Mesodermal cell (in vitro differentiated cells): Measurements from ENCODE around the gene NKIRAS1.
"Not testable (repeated sequence)": the region's sequence is repeated elsewhere in the genome, so short reads cannot be mapped to it uniquely, and the experiment has no call there.

Source experiments
- H3K27ac ChIP-seq: 2 replicates; pipeline ENCODE4 v1.7.0; 2013; ENCODE audit warnings: mild to moderate bottlenecking, low read depth, low read length, moderate library complexity; ENCODE audit not compliant: severe bottlenecking
- H3K36me3 ChIP-seq: 2 replicates; pipeline ENCODE4 v1.7.1; 2013; ENCODE audit warnings: mild to moderate bottlenecking, low read length, moderate library complexity; ENCODE audit not compliant: control insufficient read depth, insufficient read depth
- H3K4me1 ChIP-seq: one replicate; pipeline ENCODE4 v1.7.1; 2013; ENCODE audit warnings: mild to moderate bottlenecking, low read length; ENCODE audit not compliant: insufficient read depth, control insufficient read depth, poor library complexity, severe bottlenecking
- H3K4me3 ChIP-seq: 2 replicates; pipeline ENCODE4 v1.7.0; 2013; ENCODE audit warnings: low read length, control low read depth, mild to moderate bottlenecking; ENCODE audit not compliant: insufficient read depth, poor library complexity, severe bottlenecking; ENCODE audit errors: extremely low read depth
- H3K9me3 ChIP-seq: 2 replicates; pipeline ENCODE4 v1.7.1; 2013; ENCODE audit warnings: mild to moderate bottlenecking, low read length, moderate library complexity; ENCODE audit not compliant: control insufficient read depth
- WGBS, 2 experiments: methylation state at CpG; one replicate each; pipeline ENCODE4 v1.1.5; 2013; ENCODE audit warnings: missing lambda C conversion rate in 2 of 2; ENCODE audit not compliant: insufficient coverage in 2 of 2; 5-methylcytosine and 5-hydroxymethylcytosine counted together

NKIRAS1 gene

GRCh38 chr3:23882487-23882918 lies 34.3 kb downstream of the NKIRAS1 start:
- Histone ChIP-seq H3K4me3 (no peak overlapping the region), H3K9me3 (no peaks in the 10 kb centered on the region), H3K36me3 (peaks cover 21% of the 10 kb centered on the region), H3K4me1 (peaks cover 5% of the 10 kb centered on the region), H3K27ac (no peak overlapping the region)
- WGBS, 2 experiments: 94 to 98% methylated on average over 16 to 27 of the region's 28 CpGs

GRCh38 chr3:23881993-23882392 lies 34.8 kb downstream of the NKIRAS1 start:
- H3K27ac ChIP-seq, H3K4me3 ChIP-seq, H3K9me3 ChIP-seq, H3K4me1 ChIP-seq: not testable (repeated sequence)
- H3K36me3 ChIP-seq: peaks cover 24% of the 10 kb centered on the region
- 94 to 100% methylated on average over 4 of the region's 4 CpGs for WGBS, 2 experiments

GRCh38 chr3:23880703-23881339 lies 36.0 kb downstream of the NKIRAS1 start:
- no peak overlapping the region for H3K27ac ChIP-seq
- WGBS, 2 experiments: 67% methylated on average over 1 of the region's 4 CpGs; no CpG with 5 or more reads in 1 of the 2 experiments
- H3K4me3 ChIP-seq: no peak overlapping the region
- H3K4me1 ChIP-seq: peaks cover 8% of the 10 kb centered on the region
- H3K9me3 ChIP-seq: no peaks in the 10 kb centered on the region
- H3K36me3 ChIP-seq: peaks cover 27% of the 10 kb centered on the region

- Histone ChIP-seq H3K9me3 (no peaks in the 10 kb centered on the region), H3K36me3 (peaks cover 27% of the 10 kb centered on the region), H3K27ac (no peak overlapping the region), H3K4me3 (no peak overlapping the region), H3K4me1 (peaks cover 19% of the 10 kb centered on the region)
- 93 to 100% methylated on average over 2 to 6 of the region's 8 CpGs for WGBS, 2 experiments
These were observed 37.3 kb downstream of the NKIRAS1 start for GRCh38 chr3:23879485-23879884.

GRCh38 chr3:23877329-23877980 lies 39.3 kb downstream of the NKIRAS1 start:
- WGBS, 2 experiments: 92 to 100% methylated on average over 2 of the region's 5 CpGs
- peaks cover 22% of the 10 kb centered on the region for H3K4me1 ChIP-seq
- no peaks in the 10 kb centered on the region for H3K9me3 ChIP-seq
- peaks cover 27% of the 10 kb centered on the region for H3K36me3 ChIP-seq
- no peak overlapping the region for H3K27ac ChIP-seq
- no peak overlapping the region for H3K4me3 ChIP-seq

GRCh38 chr3:23876923-23877322 lies 39.9 kb downstream of the NKIRAS1 start:
- H3K36me3 ChIP-seq: peaks cover 27% of the 10 kb centered on the region
- no peak overlapping the region for H3K27ac ChIP-seq
- no peak overlapping the region for H3K4me3 ChIP-seq
- no peaks in the 10 kb centered on the region for H3K9me3 ChIP-seq
- WGBS, 2 experiments: no CpG with 5 or more reads among the region's 2 CpGs
- H3K4me1 ChIP-seq: peaks cover 22% of the 10 kb centered on the region

GRCh38 chr3:23875113-23875725 lies 41.6 kb downstream of the NKIRAS1 start:
- Histone ChIP-seq H3K36me3 (peaks cover 29% of the 10 kb centered on the region), H3K4me1 (peaks cover 17% of the 10 kb centered on the region), H3K9me3 (no peaks in the 10 kb centered on the region), H3K27ac (no peak overlapping the region), H3K4me3 (no peak overlapping the region)
- 94 to 100% methylated on average over 2 of the region's 4 CpGs for WGBS, 2 experiments

GRCh38 chr3:23874359-23875112 lies 42.3 kb downstream of the NKIRAS1 start:
- 80 to 88% methylated on average over 5 of the region's 6 CpGs for WGBS, 2 experiments
- H3K27ac ChIP-seq: peak overlapping the region; percentile 24
- H3K4me1 ChIP-seq: peaks cover 17% of the 10 kb centered on the region
- H3K4me3 ChIP-seq: no peak overlapping the region
- H3K9me3 ChIP-seq: no peaks in the 10 kb centered on the region
- peaks cover 30% of the 10 kb centered on the region for H3K36me3 ChIP-seq

GRCh38 chr3:23873941-23874340 lies 42.8 kb downstream of the NKIRAS1 start:
- H3K4me3 ChIP-seq: no peak overlapping the region

GRCh38 chr3:23872330-23872729 lies 44.5 kb downstream of the NKIRAS1 start:
- Histone ChIP-seq H3K4me3 (no peak overlapping the region), H3K27ac (no peak overlapping the region), H3K4me1 (peaks cover 17% of the 10 kb centered on the region), H3K36me3 (peaks cover 11% of the 10 kb centered on the region), H3K9me3 (no peaks in the 10 kb centered on the region)
- WGBS, 2 experiments: no CpG with 5 or more reads among the region's 3 CpGs

More at GRCh38 chr3:23873941-23874340, 42.8 kb downstream of the NKIRAS1 start:
- peaks cover 17% of the 10 kb centered on the region for H3K4me1 ChIP-seq
- peak overlapping the region; percentile 24 for H3K27ac ChIP-seq
- 100% methylated on average over 1 to 2 of the region's 2 CpGs for WGBS, 2 experiments
- no peaks in the 10 kb centered on the region for H3K9me3 ChIP-seq
- H3K36me3 ChIP-seq: peaks cover 24% of the 10 kb centered on the region
